HG02759 (cell line): ENCODE data around the gene COL4A2.
"Not testable (repeated sequence)": the region's sequence is repeated elsewhere in the genome, so short reads cannot be mapped to it uniquely, and the experiment has no call there.

Source experiments
- ATAC-seq: cut with Tn5 transposase; IDR thresholded peaks from one replicate; pipeline ENCODE4 v1.9.1; 2021; ENCODE audit warnings: mild to moderate bottlenecking, moderate library complexity; ENCODE audit not compliant: unreplicated experiment

COL4A2 gene

GRCh38 chr13:110319774-110320509 lies 12.9 kb downstream of the COL4A2 start:
- ATAC-seq, result no peak

GRCh38 chr13:110320645-110321044 lies 13.6 kb downstream of the COL4A2 start:
- ATAC-seq, result no peak

- not testable (repeated sequence) for ATAC-seq
Measured at GRCh38 chr13:110321573-110321972, 14.5 kb downstream of the COL4A2 start.

- ATAC-seq, result no peak
Measured at GRCh38 chr13:110322126-110322827, 15.2 kb downstream of the COL4A2 start.

GRCh38 chr13:110322828-110323171 lies 15.7 kb downstream of the COL4A2 start:
- no peak for ATAC-seq

GRCh38 chr13:110323172-110323891 lies 16.2 kb downstream of the COL4A2 start:
- no peak for ATAC-seq

- no peak for ATAC-seq
Measured at GRCh38 chr13:110324026-110324749, 17.1 kb downstream of the COL4A2 start.

- no peak for ATAC-seq
Measured at GRCh38 chr13:110326263-110326904, 19.3 kb downstream of the COL4A2 start.

GRCh38 chr13:110327051-110327721 lies 20.1 kb downstream of the COL4A2 start:
- ATAC-seq, result no peak

GRCh38 chr13:110328573-110328972 lies 21.5 kb downstream of the COL4A2 start:
- no peak for ATAC-seq

- no peak for ATAC-seq
Measured at GRCh38 chr13:110329258-110329657, 22.2 kb downstream of the COL4A2 start.

GRCh38 chr13:110329798-110330461 lies 22.8 kb downstream of the COL4A2 start:
- ATAC-seq, result no peak

- no peak for ATAC-seq
Measured at GRCh38 chr13:110330491-110331011, 23.5 kb downstream of the COL4A2 start.

GRCh38 chr13:110331362-110331761 lies 24.3 kb downstream of the COL4A2 start:
- ATAC-seq, result no peak

- no peak for ATAC-seq
Measured at GRCh38 chr13:110332750-110333149, 25.7 kb downstream of the COL4A2 start.

GRCh38 chr13:110333837-110334236 lies 26.8 kb downstream of the COL4A2 start:
- no peak for ATAC-seq

GRCh38 chr13:110334256-110334655 lies 27.2 kb downstream of the COL4A2 start:
- ATAC-seq, result no peak

- no peak for ATAC-seq
Measured at GRCh38 chr13:110334841-110335490, 27.9 kb downstream of the COL4A2 start.

- ATAC-seq, result no peak
Measured at GRCh38 chr13:110336108-110336507, 29.0 kb downstream of the COL4A2 start.
